Nucleus accumbens (tissue), 56 donors: Measurements from ENCODE around the gene RPS15.

Experiments used
- DNase-seq, 56 donors: peaks; one replicate each; lab custom pipeline; 2025; lab: John Stamatoyannopoulos, UW

RPS15 gene

DNA sequence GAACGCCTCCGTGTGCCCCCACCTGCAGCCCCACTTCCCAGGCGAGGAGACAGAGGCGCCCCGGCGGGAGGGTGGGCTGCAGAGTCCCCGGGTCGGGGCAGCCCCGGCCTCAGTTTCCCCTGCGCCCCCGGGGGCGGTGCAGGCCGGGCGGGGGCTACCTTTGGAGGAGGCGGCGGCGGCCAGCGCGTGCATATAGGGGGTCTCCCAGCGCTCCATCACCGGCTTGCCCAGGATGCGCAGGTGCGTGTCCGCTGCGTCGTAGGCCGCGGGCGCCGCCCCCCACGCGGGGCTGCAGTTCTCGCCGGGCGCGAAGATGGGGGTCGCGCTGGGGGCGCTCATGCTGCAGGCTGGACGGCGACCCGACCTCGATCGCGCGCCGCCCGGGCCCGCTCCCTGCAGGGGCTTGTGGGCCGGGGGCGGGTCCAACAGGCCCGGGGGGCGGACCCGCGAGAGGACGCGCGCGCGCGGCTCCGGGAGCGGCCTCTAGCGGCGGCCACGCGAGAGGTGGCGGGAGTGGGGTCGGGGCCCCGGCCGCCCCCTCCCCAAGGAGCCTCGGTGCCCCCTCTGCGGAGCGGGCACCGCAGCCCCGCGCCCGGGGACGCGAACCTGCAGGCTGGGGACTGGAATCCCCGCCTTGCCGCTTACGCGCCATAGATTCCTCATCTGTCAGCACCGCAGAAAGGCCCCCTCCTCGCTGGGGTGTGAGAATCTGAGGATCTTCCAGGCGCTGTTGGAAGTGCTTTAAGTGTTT is 36.9 kb upstream of the RPS15 start, which contains the start of gene GAMT:
TSS of gene GAMT (minus strand) at position 405 of the 751 bp plus-strand sequence. CDS start at position 339, 66 bp downstream.
- DNase-seq = peak in 40 of 56 donors; percentile 6 to 80 (median 35)

GRCh38 chr19:1401889-1402217 is 36.3 kb upstream of the RPS15 start:
- DNase-seq = no peak

GRCh38 chr19:1402411-1403070 is 35.7 kb upstream of the RPS15 start:
- DNase-seq = no peak

DNA sequence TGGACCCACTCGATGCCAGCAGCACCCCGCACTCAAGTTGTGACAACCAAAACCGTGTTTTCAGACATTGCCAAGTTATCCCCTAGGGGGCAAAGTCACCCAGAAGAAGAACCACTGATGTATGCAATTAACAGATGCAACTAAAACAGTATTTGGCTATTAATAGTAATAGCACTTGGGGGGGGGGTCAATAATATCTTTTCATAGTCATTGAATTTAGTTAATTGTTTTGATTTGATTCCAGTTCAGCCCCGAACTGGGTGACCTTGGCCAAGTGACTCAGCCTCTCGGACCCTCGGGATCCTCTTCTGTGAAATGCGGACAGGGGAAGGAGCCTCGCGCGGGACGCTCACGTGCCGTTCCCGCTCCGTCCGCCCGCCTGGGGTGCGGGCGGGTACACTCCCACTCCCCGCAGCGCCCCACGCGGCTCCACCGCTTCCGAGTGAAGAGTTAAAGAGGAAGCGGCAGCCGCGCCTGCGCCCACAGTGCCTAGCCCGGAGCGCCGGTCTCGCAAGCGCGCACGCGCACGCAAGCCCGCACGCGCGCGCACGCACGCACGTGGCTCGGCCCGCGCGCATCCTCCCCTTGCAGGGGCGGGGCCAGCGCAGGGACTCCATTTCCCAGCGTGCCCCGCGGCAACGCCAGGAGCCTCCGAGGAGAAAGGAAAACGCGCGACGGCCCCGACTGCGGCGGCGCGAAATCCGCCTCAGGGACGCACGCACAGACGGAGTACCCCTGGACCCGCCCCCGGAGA is 31.2 kb upstream of the RPS15 start:
- DNase-seq = peak; percentile 56 to 100 (median 97)

DNA sequence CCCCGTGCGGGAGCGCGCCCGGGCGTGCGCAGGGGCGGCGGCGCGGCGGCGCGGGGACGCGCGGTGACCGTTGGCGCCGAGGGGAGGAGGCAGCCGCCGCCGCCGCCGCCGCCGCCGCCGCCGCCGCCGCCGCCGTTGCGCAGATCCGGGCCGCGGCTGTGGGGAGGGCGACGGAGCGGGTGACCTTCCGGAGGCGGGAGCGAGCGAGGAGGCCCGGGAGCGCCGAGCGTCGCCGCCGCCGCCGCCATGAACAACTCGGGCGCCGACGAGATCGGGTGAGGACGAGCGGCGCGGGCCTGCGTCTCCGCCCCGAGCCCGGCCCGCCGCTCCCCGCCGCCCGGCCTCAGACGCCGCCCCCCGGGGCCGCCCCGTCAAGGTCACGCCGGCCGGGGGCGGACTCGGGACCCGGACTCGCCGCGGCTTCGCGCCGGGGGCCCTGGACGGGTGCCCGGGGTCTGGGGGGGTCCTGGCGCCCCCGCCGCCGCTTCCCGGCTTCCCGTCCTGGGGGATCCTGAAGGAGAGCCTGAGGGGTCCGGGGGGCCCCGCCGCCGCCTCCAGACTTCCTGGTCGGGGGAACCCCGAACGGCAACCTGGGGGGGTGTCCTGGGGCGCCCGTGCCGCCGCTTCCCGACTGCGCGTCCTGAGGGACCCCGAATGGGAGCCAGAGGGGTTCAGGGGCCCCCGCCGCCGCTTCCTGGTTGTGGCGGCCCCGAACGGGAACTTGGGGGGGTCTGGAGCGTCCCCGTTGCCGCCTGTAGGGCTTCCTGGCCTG is 30.5 kb upstream of the RPS15 start, which contains the start of gene DAZAP1:
TSS of gene DAZAP1 (plus strand) at position 59 of the 772 bp plus-strand sequence. CDS start at position 247, 188 bp downstream.
- peak in 2 of 56 donors; percentile 26 to 56 for DNase-seq

DNA sequence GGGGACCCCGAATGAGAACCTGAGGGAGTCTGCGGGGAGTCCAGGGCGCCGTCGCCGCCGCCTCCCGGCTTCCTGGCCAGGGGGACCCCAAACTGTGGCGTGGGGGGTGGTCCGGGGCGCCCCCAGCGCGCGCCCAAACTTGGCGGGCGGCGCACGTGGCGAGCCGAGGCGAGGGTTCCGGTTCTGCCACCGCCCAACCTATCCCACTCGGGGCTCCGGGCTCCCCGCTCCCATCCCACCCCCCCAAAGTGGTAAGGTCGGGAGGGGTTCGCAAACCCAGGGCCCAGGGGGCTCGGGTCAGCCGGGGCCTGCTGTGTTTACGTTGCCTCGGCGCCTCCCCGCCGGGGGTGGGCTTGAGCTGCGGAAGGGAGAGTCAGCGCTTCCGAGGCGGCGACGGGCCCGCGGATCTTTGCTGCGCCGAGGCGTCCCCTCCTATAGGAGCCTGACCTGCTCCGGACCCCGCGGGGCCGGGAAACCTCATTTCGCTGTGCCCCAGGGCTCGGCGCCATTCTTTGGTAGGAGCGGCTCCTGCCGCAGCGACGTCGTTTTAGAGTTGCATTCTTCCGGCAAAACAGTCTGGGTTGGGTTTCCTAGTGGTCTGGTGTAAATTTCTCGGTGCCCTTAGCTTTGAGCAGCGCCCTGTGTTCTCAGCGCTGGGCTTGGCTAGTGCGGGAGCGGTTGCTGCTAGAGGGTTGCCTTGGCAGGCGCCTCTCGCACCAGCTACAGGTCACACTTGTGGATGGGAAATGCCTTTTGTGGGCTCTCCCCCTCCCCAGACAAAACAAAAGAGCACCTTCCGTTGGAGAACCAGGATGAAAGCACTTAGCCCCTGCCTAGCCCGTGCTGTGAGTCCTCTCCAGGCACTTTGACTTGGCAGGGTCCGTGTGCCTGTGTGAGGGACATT is 29.6 kb upstream of the RPS15 start:
- peak in 6 of 56 donors; percentile 12 to 52 (median 44) for DNase-seq

DNA sequence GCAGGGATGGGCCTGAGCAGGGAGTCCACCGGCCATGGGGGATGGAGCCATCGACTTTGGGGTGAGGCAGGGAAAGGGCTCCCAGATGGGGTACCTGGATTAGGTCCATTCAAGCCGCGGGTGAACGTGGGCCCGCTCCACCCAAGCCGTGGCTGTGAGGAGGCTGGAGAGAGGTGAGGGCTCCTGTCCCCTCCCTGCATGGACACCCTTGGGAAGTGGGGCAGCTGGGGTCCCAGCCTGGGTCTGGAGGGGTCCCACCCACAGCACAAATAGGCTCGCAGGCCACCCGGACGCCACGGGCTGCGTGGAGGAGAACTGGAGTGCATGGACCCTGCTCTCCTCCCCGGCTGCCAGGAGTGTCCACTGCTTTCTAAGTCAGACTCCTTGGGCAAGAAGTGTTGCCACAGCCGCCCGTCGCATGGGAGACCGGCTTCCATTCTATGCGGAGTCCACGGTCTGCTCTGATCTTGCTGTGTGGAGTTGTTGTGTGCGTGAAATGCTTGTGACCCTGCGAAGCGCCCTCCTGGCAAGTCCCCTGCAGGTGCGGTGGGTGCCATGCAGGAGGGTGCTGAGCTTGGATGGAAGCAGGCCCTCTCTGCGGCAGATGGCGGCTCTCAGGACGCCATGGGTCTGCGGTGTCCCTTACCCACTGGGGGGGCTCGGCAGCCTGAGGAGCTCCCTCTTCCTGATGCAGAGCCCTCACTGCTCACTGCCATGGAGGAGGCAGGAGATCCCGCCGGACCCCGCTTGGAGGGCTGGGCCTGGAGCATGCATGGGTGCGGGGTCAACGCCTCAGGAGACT is 28.8 kb upstream of the RPS15 start:
- DNase-seq = no peak

DNA sequence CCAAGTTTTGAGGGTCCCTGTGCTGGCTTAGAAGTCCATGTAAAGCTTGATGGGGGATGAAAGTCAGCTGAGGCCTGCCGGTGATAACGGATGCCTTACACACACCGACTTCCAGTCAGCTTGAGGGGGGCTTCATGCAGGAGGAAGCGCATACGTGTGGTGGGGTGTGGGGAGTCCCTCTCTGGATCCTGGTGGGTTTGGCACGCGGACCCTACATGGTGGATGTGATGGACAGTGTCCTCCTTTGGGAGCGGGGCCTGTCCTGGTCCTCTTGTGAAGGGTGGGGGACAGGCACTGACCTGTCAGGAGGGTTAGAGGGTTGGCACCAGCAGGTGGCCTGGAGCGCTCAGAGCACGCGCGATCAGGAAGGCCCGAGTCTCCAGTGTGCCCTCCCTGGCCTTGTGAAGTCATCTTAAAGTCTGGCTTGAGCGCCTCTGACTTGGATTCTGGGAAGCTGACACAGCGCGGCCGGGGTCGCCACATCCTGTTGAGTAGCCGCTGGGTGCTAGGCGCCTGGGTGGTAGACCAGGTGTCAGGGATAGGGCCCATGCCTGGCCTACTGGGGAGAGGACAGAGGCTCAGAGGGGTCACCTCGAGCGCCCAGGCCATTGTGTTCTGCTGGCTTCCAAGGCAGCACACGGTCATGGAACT is 27.9 kb upstream of the RPS15 start:
- DNase-seq = no peak

GRCh38 chr19:1410789-1411188 is 27.4 kb upstream of the RPS15 start:
- DNase-seq = no peak

GRCh38 chr19:1411255-1412191 is 26.7 kb upstream of the RPS15 start:
- peak in 55 of 56 donors; percentile 7 to 98 (median 90) for DNase-seq

DNA sequence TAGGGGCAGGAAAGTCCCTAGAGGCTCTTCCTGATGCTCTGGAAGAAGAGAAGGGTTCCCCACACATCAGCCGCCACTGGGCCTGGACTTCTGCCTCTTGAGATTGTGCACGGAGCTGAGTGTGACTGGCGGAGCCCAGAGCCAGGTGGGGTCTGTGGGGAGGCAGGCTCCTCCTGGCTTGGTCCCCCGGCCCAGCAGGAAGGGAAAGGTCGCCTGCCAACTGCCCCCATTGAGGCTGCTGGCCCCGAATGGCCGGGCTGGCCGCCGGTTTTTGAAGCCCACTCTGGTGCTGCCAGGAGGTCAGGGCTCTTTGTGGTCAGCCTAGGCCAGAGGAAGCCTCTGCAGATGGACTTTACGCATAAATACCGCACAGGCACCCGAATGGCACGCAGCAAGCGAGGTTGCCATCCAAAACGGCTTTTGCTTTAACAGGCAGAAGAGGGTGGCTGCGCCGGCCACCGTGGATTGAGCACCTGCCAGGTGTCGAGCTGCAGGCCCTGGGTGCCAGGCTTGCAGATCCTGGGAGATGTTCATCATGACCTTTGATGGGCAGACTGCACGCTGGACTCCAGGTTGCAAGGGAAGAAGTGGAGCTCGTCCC is 25.8 kb upstream of the RPS15 start:
- DNase-seq = no peak

- no peak for DNase-seq
Observed at GRCh38 chr19:1412995-1413800, 25.0 kb upstream of the RPS15 start.

DNA sequence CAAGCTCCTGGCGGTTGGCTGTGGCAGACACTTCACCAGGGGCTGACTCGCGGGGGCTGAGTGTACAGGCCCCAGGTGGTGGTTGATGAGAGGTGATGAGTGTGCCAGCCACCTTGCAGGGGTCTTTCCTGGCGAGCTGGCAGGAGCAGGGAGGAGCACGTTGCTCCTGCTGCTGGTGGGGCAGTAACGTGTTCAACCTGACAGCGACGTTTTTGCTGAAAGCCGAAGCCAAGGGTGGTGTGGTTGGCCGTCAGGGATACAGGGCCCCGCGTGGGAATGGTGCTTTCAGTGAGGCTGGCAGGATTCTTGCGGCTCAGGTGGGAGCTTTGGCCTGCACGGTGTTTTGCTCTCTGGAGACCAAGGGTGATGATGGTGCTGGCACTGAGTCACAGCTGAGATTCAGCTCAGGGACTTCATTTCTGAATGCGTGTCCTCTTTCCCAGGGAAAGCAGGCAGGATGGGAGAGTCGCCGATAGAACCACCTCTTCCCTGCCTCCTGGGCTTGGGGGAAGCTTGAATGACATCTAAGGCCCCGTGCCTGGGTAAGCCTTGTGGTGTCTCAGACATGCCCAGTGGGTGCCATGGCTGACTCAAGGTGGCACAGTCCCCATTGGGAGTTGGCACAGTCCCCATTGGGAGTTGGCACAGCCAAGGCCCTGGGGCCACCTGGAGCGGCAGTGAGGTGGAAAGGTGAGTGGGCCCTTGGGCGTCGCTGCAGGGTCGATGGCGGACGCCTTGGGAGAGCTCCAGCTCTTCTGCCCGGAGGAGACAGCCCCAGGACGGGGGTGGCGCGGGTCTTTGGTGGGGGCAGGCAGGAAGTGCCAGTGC is 22.0 kb upstream of the RPS15 start:
- DNase-seq = peak in 5 of 56 donors; percentile 27 to 58 (median 45)

- DNase-seq = peak in 17 of 56 donors; percentile 7 to 49 (median 23)
Observed at GRCh38 chr19:1417145-1417544, 21.1 kb upstream of the RPS15 start.
